ENCODE measurements around the gene SELENOS. TPM values are rescaled to one million over a fixed set of nuclear protein-coding genes. Genes with fewer than 3 reads are reported as not detected.

The SELENOS gene
- total RNA-seq, 2 donors from 2014 or later = 66.9 to 100 TPM

DNA sequence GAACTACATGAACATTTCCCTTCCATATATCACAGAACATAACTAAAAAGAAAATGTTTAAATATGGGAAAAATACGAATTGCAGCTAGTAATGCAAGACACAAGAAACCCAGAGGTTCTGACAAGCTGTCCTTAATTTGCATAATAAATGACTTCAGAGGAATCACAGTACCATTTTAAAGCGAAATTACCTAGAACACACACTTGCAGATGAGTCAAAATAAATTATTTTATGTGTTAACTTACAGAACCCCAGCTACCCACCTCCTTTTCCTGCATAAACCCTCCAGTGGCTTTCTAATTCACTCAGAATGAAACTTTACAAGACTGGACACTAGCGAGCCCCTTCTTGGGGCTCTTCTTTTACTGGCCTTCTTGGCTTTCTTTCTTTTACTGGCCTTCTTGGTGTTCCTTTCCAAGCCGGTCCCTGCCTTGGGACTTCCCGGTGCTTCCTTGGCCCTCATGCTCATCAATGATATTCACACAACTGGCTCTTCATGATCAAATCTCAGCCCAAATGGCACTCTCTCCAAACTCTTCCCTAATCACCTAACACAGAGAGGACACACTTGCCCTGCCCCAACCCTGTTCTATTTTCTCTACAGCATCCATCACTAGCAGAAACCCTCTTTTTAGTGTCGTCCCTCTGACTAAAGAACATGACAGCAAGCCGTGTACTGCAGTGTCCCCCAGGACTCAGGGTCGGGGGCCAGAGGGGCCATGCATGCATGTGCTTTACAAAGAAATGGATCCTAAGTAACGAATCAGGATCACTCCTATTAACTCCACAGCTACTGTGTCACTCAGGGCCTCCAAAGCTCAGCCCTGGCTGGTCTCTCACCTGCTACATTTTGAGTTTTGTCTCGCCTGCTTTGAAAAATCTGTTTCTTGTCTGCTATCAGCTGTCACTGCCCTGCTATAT is 30.2 kb downstream of the SELENOS start:
- Histone ChIP-seq H3K36me3 (no peaks in the 10 kb centered on the region), H3K9me3 (no peaks in the 10 kb centered on the region), H3K27me3 (replicated peaks; ENCODE audit: insufficient read depth) (no peaks in the 10 kb centered on the region), H3K27ac (peak overlapping the region; percentile 49 to 64), H3K4me3 (no peak overlapping the region), H3K4me1 (replicated peaks) (peaks cover 37% of the 10 kb centered on the region)
- no peak for DNase-seq (ENCODE audit: low spot score)
- intact Hi-C loops (cut with DNase I) = loop anchor here (5.0 kb wide), 1 partner anchor 125 kb away; no protein-coding TSS in a partner anchor
- TF ChIP-seq POLR2AphosphoS5 (IDR thresholded peaks at IDR 0.05) (no peak), POLR2A (IDR thresholded peaks at IDR 0.05) (no peak), CTCF (IDR thresholded peaks at IDR 0.05) (no peak)
- WGBS = 64% methylated on average over 10 of the region's 10 CpGs

DNA sequence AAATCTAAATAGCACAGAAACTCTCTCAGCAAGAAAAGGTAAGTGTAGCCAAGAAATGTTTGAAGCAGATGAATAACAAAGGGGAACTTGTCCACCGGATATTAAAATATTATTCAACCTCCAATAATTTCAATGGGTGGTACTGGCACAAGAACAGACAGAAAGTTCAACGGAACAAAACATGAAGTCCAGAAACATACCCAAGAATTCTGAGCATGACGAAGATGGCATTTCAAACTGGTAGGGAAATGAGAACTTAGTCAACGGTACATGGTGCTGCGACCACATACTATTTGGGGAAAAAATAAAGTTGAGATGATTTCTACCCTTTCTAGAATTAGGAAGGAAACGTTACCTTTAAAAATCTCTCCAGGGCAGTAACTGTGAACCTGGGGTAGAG is 30.9 kb downstream of the SELENOS start:
- intact Hi-C loops (cut with DNase I) = loop anchor here (5.0 kb wide), 1 partner anchor 124 kb away; no protein-coding TSS in a partner anchor
- H3K4me1 ChIP-seq (replicated peaks) = peaks cover 40% of the 10 kb centered on the region
- TF ChIP-seq CTCF (IDR thresholded peaks at IDR 0.05) (no peak), POLR2AphosphoS5 (IDR thresholded peaks at IDR 0.05) (no peak), POLR2A (IDR thresholded peaks at IDR 0.05) (no peak)

DNA sequence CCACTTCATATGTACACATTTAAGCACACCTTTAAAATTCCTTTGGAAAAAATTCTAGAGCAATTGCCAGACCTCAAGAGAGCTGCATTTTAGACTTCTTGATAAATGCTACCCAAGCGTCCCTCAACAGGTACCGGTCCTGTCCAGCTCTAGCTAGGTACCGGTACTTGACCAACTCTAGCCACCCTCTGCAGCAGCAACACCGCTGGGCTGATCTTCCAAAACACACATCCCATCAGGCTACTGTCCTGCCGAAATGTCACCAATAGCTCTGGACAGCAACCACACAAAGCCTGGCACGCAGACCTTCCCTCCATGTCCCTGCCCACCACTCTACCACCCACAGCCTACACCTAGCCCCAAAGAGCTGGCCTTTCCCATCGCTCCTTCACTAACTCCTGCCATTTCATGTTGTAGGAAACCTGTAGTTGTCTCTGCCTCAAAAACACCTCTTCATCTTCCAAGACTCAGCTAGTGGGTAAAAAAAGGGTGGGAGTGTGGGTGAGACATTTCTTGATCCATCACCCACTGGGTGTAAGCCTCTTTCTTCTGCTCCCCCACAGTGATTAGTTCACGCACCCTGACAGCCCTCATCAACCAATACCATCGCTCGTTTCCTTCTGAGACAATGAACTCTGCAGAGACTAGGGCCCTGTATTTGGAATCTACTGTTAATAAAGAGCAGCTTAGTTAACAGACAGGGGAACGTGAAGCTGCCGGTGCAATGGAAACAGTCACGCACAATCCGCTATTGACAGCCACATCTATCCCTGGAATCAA is 32.2 kb downstream of the SELENOS start:
- TF ChIP-seq POLR2A (IDR thresholded peaks at IDR 0.05) = no peak
- no peak for TF ChIP-seq CTCF (IDR thresholded peaks at IDR 0.05)
- TF ChIP-seq POLR2AphosphoS5 (IDR thresholded peaks at IDR 0.05) = no peak
- H3K9me3 ChIP-seq = no peaks in the 10 kb centered on the region
- DNase-seq (ENCODE audit: low spot score) = no peak
- no peak overlapping the region for H3K4me3 ChIP-seq
- H3K4me1 ChIP-seq (replicated peaks) = peaks cover 41% of the 10 kb centered on the region
- no peaks in the 10 kb centered on the region for H3K36me3 ChIP-seq
- H3K27me3 ChIP-seq (replicated peaks; ENCODE audit: insufficient read depth) = no peaks in the 10 kb centered on the region
- WGBS = 80% methylated on average over 14 of the region's 14 CpGs
- intact Hi-C loops (cut with DNase I) = loop anchor here (5.0 kb wide), 1 partner anchor 123 kb away; no protein-coding TSS in a partner anchor
- H3K27ac ChIP-seq = peak overlapping the region; percentile 49 to 64

More for the DNA sequence above, 30.9 kb downstream of the SELENOS start:
- no peak for DNase-seq (ENCODE audit: low spot score)
- no peak overlapping the region for H3K4me3 ChIP-seq
- peak overlapping the region; percentile 49 to 64 for H3K27ac ChIP-seq
- H3K27me3 ChIP-seq (replicated peaks; ENCODE audit: insufficient read depth) = no peaks in the 10 kb centered on the region
- no peaks in the 10 kb centered on the region for H3K36me3 ChIP-seq
- 21% methylated on average over 6 of the region's 6 CpGs for WGBS
- H3K9me3 ChIP-seq = no peaks in the 10 kb centered on the region

DNA sequence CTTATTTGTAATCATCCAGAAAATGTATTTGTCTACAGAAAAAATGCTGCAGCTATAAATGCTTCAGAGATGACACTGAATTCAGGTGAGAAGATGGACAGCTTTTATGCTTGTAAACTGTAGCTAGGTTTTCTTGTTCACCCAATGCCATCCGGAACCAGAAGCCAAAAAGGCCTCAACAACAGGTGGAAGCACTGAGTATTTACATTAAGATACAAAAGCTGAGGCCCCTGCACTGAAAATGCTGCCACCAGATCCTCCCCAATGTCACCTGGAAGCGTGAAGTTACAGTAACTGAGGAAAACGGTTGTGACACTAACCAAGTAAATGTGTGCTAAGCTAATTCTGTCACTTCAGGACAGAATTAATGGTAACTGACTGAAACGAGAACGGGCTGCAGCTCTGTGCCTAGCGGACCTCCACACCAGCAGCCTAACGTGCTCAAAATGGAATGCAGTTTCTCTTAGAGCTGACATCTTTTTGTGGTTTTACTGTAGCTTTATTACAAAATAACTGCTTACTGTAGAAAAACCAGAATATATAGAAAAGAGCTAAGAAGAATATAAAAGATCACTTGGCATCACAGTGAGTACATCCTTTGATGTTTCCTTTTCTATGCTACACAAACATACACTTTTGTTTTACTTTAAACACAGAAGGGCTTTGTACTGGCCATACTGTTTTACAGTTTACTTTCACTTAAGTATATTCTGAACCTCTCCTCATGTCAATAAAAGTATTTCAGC is 33.1 kb downstream of the SELENOS start:
- Histone ChIP-seq H3K9me3 (no peaks in the 10 kb centered on the region), H3K27me3 (replicated peaks; ENCODE audit: insufficient read depth) (no peaks in the 10 kb centered on the region), H3K4me1 (replicated peaks) (peaks cover 48% of the 10 kb centered on the region), H3K4me3 (no peak overlapping the region), H3K27ac (peak overlapping the region; percentile 49 to 64), H3K36me3 (no peaks in the 10 kb centered on the region)
- no peak for DNase-seq (ENCODE audit: low spot score)
- 18% methylated on average over 7 of the region's 7 CpGs for WGBS
- intact Hi-C loops (cut with DNase I) = no loop called here
- TF ChIP-seq POLR2A (IDR thresholded peaks at IDR 0.05) = no peak
- no peak for TF ChIP-seq POLR2AphosphoS5 (IDR thresholded peaks at IDR 0.05)
- no peak for TF ChIP-seq CTCF (IDR thresholded peaks at IDR 0.05)
